Activated CD4-positive, alpha-beta T cell treated with anti-CD3 and anti-CD28 coated beads, Interleukin-2, amount 50 U/mL, for 48 hours (primary cell): ENCODE measurements around the gene THAP3.
A peak's percentile ranks its signal among the peaks of the same experiment; 100 is the strongest.

Experiments
- DNase-seq, 2 experiments: peaks; one replicate each; pipeline ENCODE4 v3.0.0-alpha.2; 2020

THAP3 gene

DNA sequence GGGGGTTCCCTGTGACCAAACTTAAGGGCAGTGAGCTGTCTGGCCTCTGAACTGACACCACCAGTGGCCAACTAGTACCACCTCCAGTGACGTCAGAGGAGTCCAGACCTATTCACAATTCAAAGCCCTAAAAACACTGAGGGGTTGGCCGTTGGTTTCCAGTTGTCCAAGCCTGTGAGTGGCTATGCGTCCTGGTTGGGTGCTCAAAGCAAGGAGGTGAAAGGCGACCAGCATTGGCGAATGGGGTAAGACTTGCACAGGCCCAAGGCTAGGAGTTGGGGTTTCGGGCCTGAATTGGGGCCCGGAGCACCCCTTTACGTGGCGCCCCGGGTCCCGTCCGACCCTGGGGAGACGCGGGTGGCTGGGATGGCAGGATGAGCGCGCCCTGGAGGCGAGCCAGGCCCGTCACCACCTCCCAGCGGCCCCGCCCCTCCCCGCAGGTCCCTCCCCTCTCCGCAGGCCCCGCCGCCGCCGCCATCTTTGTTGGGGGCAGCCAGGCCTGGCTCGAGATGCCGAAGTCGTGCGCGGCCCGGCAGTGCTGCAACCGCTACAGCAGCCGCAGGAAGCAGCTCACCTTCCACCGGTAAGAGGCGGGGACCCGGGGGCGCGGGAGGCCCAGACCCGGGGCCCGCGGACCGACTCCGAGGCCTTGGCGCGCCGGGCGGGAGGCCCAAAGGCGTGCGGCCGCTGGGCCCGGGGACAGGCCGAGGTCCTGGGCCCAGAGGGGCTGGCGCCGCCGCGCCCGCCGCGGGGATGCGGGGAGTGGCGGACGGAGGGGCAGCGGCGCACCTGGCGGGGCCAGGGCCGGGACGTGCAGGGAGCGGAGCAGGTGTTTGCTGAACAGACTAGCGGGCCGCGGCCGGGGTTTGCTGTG lies at the start of gene THAP3:
Gene THAP3, plus strand, starts transcription at position 159 of the 874 bp plus-strand sequence. Its CDS starts 351 bp downstream, at position 510.
- DNase-seq = peak; percentile 90

DNA sequence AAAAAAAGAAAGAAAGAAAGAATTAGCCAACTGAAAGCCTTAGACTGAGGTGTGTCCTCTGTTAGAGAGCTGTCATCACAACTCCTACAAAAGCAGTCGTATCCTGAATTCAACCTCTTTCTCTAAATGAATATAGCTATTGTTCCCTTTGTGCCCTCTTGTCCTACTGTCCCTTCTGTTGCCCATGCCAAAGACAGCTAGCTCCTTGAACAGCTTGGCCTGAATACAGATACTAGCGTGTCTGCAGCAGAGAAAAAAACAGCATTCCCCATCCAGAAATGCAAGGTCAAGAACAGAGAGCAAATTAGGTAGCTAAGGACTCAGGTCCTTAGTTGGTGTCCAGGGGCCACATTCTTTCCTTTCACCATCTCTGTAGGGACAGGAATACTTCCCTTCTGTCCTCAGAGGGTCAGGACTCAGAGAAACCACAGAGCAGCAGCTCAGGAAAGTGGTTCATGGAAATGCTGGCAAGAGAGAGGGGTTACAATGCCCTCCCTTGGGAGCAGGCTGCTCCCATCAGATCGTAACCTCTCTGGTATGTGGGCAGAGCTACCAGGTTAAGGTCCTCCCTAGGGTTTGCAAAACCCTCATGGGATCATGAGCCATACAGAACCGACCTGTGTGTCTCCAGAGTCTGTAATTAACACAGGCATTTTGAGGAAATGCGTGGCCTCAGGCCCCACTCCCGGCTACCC lies 46.7 kb upstream of the THAP3 start:
- no peak for DNase-seq

DNA sequence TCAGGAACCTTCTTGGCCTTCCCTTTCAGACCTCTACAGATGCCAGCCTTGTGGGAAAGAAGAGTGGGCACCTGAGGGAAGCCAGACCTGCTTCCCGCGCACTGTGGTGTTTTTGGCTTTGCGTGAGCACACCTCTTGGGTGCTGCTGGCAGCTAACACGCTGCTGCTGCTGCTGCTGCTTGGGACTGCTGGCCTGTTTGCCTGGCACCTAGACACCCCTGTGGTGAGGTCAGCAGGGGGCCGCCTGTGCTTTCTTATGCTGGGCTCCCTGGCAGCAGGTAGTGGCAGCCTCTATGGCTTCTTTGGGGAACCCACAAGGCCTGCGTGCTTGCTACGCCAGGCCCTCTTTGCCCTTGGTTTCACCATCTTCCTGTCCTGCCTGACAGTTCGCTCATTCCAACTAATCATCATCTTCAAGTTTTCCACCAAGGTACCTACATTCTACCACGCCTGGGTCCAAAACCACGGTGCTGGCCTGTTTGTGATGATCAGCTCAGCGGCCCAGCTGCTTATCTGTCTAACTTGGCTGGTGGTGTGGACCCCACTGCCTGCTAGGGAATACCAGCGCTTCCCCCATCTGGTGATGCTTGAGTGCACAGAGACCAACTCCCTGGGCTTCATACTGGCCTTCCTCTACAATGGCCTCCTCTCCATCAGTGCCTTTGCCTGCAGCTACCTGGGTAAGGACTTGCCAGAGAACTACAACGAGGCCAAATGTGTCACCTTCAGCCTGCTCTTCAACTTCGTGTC lies 45.9 kb upstream of the THAP3 start:
- DNase-seq = no peak

DNA sequence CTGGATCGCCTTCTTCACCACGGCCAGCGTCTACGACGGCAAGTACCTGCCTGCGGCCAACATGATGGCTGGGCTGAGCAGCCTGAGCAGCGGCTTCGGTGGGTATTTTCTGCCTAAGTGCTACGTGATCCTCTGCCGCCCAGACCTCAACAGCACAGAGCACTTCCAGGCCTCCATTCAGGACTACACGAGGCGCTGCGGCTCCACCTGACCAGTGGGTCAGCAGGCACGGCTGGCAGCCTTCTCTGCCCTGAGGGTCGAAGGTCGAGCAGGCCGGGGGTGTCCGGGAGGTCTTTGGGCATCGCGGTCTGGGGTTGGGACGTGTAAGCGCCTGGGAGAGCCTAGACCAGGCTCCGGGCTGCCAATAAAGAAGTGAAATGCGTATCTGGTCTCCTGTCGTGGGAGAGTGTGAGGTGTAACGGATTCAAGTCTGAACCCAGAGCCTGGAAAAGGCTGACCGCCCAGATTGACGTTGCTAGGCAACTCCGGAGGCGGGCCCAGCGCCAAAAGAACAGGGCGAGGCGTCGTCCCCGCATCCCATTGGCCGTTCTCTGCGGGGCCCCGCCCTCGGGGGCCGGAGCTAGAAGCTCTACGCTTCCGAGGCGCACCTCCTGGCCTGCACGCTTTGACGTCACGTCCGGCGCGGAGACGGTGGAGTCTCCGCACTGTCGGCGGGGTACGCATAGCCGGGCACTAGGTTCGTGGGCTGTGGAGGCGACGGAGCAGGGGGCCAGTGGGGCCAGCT lies 45.1 kb upstream of the THAP3 start, which contains the start of gene ZBTB48:
Gene ZBTB48, plus strand, starts transcription at position 621 of the 745 bp plus-strand sequence. CDS start 616 bp downstream, outside the sequence.
- DNase-seq = peak; percentile 98 to 99

DNA sequence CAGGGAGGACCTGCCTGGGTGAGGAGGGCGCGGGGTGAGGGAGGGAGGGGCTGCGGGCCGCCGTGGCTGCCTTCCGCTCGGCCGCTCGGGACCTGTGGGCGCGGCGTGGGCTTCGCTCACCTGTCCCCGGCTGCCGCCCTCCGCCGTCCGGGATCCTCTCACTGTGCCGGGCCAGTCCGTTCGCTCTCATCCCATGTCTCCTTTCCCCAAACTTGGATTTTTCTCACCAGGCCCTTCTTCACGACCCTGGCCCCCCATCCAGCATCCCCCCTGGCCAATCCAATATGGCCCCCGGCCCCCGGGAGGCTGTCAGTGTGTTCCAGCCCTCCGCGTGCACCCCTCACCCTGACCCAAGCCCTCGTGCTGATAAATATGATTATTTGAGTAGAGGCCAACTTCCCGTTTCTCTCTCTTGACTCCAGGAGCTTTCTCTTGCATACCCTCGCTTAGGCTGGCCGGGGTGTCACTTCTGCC lies 44.5 kb upstream of the THAP3 start:
- no peak for DNase-seq

DNA sequence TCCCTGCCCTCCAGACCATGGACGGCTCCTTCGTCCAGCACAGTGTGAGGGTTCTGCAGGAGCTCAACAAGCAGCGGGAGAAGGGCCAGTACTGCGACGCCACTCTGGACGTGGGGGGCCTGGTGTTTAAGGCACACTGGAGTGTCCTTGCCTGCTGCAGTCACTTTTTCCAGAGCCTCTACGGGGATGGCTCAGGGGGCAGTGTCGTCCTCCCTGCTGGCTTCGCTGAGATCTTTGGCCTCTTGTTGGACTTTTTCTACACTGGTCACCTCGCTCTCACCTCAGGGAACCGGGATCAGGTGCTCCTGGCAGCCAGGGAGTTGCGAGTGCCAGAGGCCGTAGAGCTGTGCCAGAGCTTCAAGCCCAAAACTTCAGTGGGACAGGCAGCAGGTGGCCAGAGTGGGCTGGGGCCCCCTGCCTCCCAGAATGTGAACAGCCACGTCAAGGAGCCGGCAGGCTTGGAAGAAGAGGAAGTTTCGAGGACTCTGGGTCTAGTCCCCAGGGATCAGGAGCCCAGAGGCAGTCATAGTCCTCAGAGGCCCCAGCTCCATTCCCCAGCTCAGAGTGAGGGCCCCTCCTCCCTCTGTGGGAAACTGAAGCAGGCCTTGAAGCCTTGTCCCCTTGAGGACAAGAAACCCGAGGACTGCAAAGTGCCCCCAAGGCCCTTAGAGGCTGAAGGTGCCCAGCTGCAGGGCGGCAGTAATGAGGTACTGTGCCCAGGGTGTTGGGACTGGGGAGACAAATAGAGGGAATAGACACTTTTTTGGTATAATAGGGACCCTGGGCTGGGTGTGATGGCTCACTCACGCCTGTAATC lies 43.9 kb upstream of the THAP3 start:
- DNase-seq = no peak

GRCh38 chr1:6581561-6582305 lies 42.9 kb upstream of the THAP3 start:
- no peak for DNase-seq

DNA sequence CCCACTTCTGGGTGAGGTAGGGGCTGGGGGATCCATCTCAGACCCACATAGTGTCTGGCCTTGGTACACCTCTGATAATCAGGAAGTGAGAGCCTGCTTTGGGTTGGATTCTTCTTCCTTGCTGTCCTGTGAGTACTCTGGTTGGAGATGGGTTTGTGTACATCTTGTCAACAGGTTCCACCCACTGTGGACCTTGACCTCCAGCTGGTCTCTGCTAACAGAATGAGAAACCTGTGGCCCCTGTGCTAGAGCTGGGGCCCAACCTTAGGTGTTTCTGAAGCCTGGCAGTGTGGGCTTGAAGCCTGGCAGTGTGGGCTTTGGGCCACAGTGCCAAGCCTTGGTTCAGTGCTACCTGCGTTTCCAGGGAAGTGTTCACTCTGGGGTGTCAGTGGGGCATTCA lies 42.3 kb upstream of the THAP3 start:
- no peak for DNase-seq

DNA sequence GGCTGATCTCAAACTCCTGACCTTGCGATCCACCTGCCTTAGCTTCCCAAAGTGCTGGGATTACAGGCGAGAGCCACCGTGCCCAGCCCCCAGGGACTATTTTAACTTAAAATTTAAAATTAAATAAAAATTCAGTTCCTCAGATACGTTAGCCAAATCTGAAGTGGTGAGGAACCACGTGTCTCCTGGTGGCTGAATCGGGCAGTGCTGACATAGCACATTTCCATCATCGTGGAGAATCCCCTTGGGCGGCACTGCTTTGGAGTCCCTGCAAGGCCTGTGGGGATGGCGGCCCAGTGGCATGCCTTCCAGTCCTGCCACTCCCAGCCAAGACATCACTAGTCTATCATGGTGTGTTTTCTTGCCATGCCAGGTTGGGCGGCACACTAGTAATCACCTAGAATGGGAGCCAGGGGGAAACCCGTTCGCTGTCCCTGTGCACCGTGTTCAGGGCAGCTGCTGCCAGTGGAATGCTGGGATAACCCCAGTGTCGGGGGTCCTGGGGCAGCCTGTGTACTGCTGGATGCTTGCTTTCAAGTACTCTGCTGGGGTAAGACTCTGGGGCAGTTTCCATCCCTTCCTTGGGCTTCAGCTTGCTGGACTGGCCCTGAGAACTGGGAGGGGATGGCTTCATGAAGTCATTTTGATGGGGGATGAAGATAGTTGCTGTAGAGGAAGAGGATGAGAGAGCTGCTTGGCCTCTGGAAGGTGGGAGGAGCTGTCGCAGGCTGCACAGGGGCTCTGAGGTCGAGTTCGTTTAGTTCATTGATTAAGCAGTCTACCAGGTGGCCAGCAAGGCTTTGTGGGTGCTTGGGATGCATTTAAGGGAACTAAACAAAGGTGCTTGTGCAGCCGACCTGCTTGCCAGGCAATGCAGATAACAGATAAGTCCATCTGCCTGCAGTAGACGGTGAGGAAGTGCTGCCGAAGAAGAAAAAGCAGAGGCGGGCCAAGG lies 40.3 kb upstream of the THAP3 start:
- DNase-seq = no peak

DNA sequence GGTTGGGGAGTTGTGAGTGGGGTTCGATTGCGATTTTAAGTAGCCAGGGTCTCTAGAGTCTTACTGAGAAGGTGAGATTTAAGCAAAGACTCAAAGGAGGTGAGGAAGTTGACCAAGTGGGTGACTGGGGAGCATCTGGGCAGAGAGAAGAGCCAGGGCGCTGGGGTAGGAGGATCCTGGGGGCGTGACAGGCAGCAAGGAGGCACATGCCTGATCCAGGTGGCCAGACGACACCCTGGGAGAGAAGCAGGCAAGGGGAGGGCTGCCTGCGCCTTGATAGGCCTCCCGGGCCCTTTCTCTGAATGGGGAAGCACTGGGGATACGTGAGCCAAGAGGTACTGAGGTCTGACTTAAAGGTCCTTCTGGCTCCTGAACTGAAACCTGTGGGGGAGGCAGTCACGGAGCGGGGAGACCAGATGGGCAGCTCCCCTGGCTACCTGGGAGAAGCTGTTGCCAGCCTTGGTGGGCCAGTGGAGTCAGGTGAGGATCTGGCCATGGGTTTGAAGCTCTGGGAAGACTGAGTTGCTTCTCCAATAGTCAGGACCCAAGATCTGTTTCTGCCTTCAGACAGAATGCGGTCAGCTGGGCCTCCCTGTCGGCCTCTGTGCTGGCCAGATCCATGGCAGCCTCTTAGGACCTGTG lies 39.5 kb upstream of the THAP3 start:
- no peak for DNase-seq

DNA sequence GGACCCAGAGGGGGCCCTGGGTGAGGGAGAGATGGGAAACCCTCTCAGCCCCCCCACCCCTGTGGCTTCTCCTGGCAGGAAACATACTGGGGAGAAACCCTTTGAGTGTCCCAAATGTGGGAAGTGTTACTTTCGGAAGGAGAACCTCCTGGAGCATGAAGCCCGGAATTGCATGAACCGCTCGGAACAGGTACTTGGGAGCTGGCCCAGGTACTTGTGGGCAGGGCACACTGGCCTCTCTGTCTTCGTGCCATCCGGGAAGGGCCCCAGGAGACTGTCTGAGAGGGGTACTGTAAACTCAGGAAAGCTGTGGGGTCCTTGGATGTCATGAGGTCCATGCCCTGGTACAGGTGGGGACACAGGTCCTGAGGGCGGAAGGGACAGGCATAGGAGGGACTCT lies 38.8 kb upstream of the THAP3 start:
- DNase-seq = no peak

DNA sequence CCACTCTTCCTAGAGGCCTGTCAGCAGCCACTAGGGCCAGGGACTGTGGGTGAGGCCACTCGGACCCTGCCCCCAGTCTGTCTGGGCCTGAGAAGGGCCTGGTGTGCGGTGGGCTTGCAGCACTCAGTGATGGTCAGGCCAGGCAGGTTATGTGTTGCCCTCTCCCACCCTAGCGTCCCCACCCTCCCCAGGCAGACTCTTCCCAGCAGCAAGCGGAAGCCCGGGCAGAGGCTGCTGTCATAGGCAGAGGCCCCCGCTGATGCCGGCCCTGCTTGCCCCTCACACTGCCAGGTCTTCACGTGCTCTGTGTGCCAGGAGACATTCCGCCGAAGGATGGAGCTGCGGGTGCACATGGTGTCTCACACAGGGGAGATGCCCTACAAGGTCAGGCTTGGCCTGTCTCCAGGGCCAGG lies 38.3 kb upstream of the THAP3 start:
- DNase-seq = no peak

GRCh38 chr1:6587261-6588005 lies 37.2 kb upstream of the THAP3 start:
- no peak for DNase-seq

DNA sequence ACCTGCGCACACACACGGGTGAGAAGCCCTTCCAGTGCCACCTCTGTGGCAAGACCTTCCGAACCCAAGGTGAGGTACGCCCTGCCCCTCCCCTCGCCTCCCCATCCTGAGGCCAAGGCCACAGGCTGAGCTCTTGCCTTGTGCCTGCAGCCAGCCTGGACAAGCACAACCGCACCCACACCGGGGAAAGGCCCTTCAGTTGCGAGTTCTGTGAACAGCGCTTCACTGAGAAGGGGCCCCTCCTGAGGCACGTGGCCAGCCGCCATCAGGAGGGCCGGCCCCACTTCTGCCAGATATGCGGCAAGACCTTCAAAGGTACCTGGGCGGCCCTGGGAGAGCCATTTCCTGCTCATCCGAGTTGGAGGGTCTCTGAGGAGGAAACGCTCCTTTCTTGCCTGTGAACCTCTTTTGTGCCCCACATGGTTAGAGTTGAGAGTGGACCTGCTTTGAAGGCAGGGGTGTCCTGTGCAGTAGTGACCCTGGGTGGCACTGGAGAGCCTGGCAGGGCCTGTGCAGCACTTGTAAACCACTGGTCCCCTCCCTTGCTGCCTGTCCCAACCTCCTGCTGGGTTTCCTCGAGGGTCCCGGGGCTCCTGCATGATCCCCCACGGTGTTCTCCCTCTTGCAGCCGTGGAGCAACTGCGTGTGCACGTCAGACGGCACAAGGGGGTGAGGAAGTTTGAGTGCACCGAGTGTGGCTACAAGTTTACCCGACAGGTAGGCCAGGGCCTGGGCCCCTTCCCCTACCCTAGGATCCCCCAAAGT lies 36.4 kb upstream of the THAP3 start:
- no peak for DNase-seq

DNA sequence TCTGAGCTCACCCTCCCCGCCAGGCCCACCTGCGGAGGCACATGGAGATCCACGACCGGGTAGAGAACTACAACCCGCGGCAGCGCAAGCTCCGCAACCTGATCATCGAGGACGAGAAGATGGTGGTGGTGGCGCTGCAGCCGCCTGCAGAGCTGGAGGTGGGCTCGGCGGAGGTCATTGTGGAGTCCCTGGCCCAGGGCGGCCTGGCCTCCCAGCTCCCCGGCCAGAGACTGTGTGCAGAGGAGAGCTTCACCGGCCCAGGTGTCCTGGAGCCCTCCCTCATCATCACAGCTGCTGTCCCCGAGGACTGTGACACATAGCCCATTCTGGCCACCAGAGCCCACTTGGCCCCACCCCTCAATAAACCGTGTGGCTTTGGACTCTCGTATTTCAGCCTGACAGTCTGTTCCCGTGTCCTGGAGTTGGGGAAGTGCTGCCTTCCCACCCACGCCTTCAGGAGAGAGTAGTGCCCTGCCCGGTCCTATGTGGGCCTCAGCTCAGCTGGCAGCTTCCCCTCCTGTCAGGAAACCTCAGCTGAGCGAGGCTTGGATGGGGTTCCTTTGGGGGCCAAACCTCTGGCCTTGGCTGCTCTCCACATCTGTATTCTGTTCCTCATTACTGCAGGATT lies 35.7 kb upstream of the THAP3 start:
- no peak for DNase-seq

DNA sequence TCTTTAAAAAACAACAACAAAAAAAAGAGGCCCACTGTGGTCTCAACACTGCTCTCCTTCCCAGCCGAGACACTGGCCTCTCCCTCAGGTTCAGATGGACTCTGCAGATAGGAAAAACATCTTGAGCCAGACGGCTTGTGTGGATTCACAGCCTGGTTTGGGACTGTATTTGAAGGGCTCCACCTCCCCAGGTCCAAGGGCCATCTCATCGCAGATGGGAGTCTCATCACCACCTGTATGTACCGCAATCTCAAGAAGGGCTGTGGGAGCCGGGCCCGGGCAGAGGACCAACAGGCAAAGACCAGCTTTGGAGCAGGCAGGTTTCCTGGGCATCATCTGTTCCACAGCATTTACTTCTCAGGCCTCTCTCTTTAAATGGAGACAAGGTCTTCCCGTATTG lies 34.6 kb upstream of the THAP3 start:
- no peak for DNase-seq

- DNase-seq = no peak
Observed at GRCh38 chr1:6591222-6591621, 33.4 kb upstream of the THAP3 start.
